ENCODE results near the gene SCG2. TPM values are rescaled to one million over a fixed set of nuclear protein-coding genes. Genes with fewer than 3 reads are reported as not detected.

Gene SCG2
- total and polyA plus RNA-seq, 10 donors, result 0.13 to 0.39 (median 0.17) TPM; not detected in 5

- Histone ChIP-seq H3K4me3 (no peak overlapping the region), H3K36me3 (no peaks in the 10 kb centered on the region), H3K4me1 (peaks cover 0 to 6% (median 0%) of the 10 kb centered on the region in 6 donors), H3K9me3 (no peaks in the 10 kb centered on the region), H3K27me3 (replicated peaks in 1 of 7) (no peaks in the 10 kb centered on the region), H3K27ac (no peak overlapping the region)
- TF ChIP-seq POLR2AphosphoS5 (IDR thresholded peaks at IDR 0.05) (no peak), CTCF (IDR thresholded peaks at IDR 0.05 in 8 of 11, conservative IDR thresholded peaks at IDR 0.05 in 3 of 11) (no peak), POLR2A (IDR thresholded peaks at IDR 0.05) (no peak)
- intact Hi-C loops (cut with DNase I; ENCODE audit: low total_unique reads), result no loop called here
- DNase-seq, result no peak
- WGBS, 5 donors, result 74 to 86% (median 83%) methylated on average over 5 of the region's 5 CpGs
Observed at GRCh38 chr2:223582001-223582400, 20.2 kb downstream of the SCG2 start.

GRCh38 chr2:223580951-223581350, 21.2 kb downstream of the SCG2 start:
- intact Hi-C loops (cut with DNase I; ENCODE audit: low total_unique reads), result no loop called here
- no peaks in the 10 kb centered on the region for H3K27me3 ChIP-seq (replicated peaks in 1 of 7)
- no peak for DNase-seq
- H3K9me3 ChIP-seq, result no peaks in the 10 kb centered on the region
- TF ChIP-seq CTCF (IDR thresholded peaks at IDR 0.05 in 8 of 11, conservative IDR thresholded peaks at IDR 0.05 in 3 of 11), result no peak
- no peak for TF ChIP-seq POLR2AphosphoS5 (IDR thresholded peaks at IDR 0.05)
- no peak for TF ChIP-seq POLR2A (IDR thresholded peaks at IDR 0.05)
- H3K4me1 ChIP-seq, result peaks cover 0 to 6% (median 0%) of the 10 kb centered on the region in 6 donors
- no peaks in the 10 kb centered on the region for H3K36me3 ChIP-seq
- H3K27ac ChIP-seq, result no peak overlapping the region
- 65 to 74% (median 71%) methylated on average over 6 of the region's 6 CpGs for WGBS, 5 donors
- no peak overlapping the region for H3K4me3 ChIP-seq

DNA sequence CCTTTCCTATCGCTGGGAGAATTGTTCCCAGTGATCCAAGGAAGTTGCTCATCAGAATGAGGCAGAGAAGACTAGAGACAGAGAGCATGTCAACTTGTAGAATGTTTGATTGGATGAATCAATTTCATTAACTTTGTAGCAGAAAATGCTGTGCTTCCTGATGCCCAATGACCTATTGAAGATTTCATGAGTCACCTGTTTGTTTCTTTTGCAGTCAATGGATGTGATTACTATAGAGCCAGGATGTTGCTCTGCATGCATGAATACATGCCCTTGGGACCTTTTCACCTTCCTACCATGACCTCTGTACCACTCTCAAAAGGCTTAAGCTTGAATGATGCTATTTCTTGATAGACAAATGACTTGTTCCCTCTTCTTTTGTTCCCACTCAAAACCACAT, 23.3 kb downstream of the SCG2 start:
- TF ChIP-seq CTCF (IDR thresholded peaks at IDR 0.05 in 8 of 11, conservative IDR thresholded peaks at IDR 0.05 in 3 of 11), result no peak
- no peak for TF ChIP-seq POLR2A (IDR thresholded peaks at IDR 0.05)
- TF ChIP-seq POLR2AphosphoS5 (IDR thresholded peaks at IDR 0.05), result no peak
- 80 to 92% (median 86%) methylated on average over 1 of the region's 1 CpG for WGBS, 5 donors
- DNase-seq, result no peak
- H3K4me3 ChIP-seq, result no peak overlapping the region
- H3K4me1 ChIP-seq, result peaks cover 0 to 6% (median 0%) of the 10 kb centered on the region in 6 donors
- H3K27ac ChIP-seq, result no peak overlapping the region
- intact Hi-C loops (cut with DNase I; ENCODE audit: low total_unique reads), result no loop called here
- H3K27me3 ChIP-seq (replicated peaks in 1 of 7), result no peaks in the 10 kb centered on the region
- H3K36me3 ChIP-seq, result no peaks in the 10 kb centered on the region
- H3K9me3 ChIP-seq, result no peaks in the 10 kb centered on the region

GRCh38 chr2:223576873-223577272, 25.3 kb downstream of the SCG2 start:
- Histone ChIP-seq H3K27ac (no peak overlapping the region), H3K4me3 (no peak overlapping the region), H3K36me3 (no peaks in the 10 kb centered on the region), H3K27me3 (replicated peaks in 1 of 7) (no peaks in the 10 kb centered on the region), H3K4me1 (peaks cover 0 to 6% (median 0%) of the 10 kb centered on the region in 6 donors), H3K9me3 (no peaks in the 10 kb centered on the region)
- 79 to 92% (median 86%) methylated on average over 5 of the region's 5 CpGs for WGBS, 5 donors
- intact Hi-C loops (cut with DNase I; ENCODE audit: low total_unique reads), result no loop called here
- TF ChIP-seq POLR2A (IDR thresholded peaks at IDR 0.05), result no peak
- TF ChIP-seq POLR2AphosphoS5 (IDR thresholded peaks at IDR 0.05), result no peak
- no peak for DNase-seq

DNA sequence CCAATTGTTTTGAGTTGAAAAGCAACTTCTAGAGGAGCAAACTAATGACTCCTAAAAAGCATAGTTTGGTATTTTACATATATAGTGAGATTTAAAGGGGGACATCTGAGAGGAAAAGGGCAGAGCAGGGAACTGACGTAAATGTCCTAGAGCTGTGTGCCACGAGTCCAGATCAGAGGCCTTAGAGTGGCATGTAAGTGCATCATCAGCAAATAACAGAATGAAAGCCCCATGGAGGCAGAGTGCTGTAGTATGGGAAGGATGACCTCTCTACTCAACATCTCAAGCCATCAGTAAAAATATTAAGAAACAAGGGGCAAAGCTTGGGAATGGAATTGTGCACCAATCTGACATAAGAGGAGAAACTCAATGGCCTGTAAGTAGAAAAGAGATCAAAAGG, 31.4 kb downstream of the SCG2 start:
- WGBS, 5 donors, result 73 to 84% (median 82%) methylated on average over 2 of the region's 2 CpGs
- no peak for DNase-seq
- H3K27me3 ChIP-seq (replicated peaks in 1 of 7), result no peaks in the 10 kb centered on the region

More for the DNA sequence above, 31.4 kb downstream of the SCG2 start:
- Histone ChIP-seq H3K36me3 (no peaks in the 10 kb centered on the region), H3K4me1 (no peaks in the 10 kb centered on the region), H3K4me3 (no peak overlapping the region), H3K27ac (no peak overlapping the region), H3K9me3 (no peaks in the 10 kb centered on the region)
- TF ChIP-seq POLR2AphosphoS5 (IDR thresholded peaks at IDR 0.05), result no peak
- TF ChIP-seq POLR2A (IDR thresholded peaks at IDR 0.05), result no peak
- TF ChIP-seq CTCF (IDR thresholded peaks at IDR 0.05 in 8 of 11, conservative IDR thresholded peaks at IDR 0.05 in 3 of 11), result no peak
- intact Hi-C loops (cut with DNase I; ENCODE audit: low total_unique reads), result no loop called here

All from spleen (tissue), 11 donors.